ENCODE data around the gene EMP2. TPM values are rescaled to one million over a fixed set of nuclear protein-coding genes. Genes with fewer than 3 reads are reported as not detected.

The EMP2 gene
- total and polyA plus RNA-seq, 2 experiments from 2014 or later = 29.1 to 93.4 TPM

- no peak overlapping the region for H3K4me2 ChIP-seq
- H3K79me2 ChIP-seq = no peaks in the 10 kb centered on the region
- TF ChIP-seq CTCF (IDR thresholded peaks at IDR 0.05; ENCODE audit: poor library complexity) = no peak
- no peak for TF ChIP-seq EZH2 (IDR thresholded peaks at IDR 0.05; ENCODE audit: borderline replicate concordance)
- TF ChIP-seq EZH2phosphoT487 (IDR thresholded peaks at IDR 0.05; ENCODE audit: low read depth, severe bottlenecking, unreplicated experiment) = no peak
- no peaks in the 10 kb centered on the region for H3K36me3 ChIP-seq (replicated peaks; ENCODE audit: insufficient read depth, low read depth)
- H2AFZ ChIP-seq = no peak overlapping the region
- H3K4me3 ChIP-seq = no peak overlapping the region
- no peaks in the 10 kb centered on the region for H3K9me3 ChIP-seq (ENCODE audit: low read depth)
- 76% methylated on average over 9 of the region's 9 CpGs for WGBS (ENCODE audit: low lambda C conversion rate, missing lambda C conversion rate)
- no peaks in the 10 kb centered on the region for H3K27me3 ChIP-seq
- H4K20me1 ChIP-seq (ENCODE audit: insufficient read depth, poor library complexity, severe bottlenecking) = no peaks in the 10 kb centered on the region
- no peak overlapping the region for H3K27ac ChIP-seq
- no peaks in the 10 kb centered on the region for H3K9me2 ChIP-seq (replicated peaks; ENCODE audit: insufficient read depth)
- no peak for DNase-seq (ENCODE audit: low spot score)
- no peaks in the 10 kb centered on the region for H3K4me1 ChIP-seq (ENCODE audit: insufficient read depth)
Measured at GRCh38 chr16:10594312-10594950, 14.0 kb upstream of the EMP2 start.

- TF ChIP-seq EZH2phosphoT487 (IDR thresholded peaks at IDR 0.05; ENCODE audit: low read depth, severe bottlenecking, unreplicated experiment) (no peak), CTCF (IDR thresholded peaks at IDR 0.05; ENCODE audit: poor library complexity) (no peak)
- no peak for DNase-seq (ENCODE audit: low spot score)
- Histone ChIP-seq H3K4me2 (no peak overlapping the region), H2AFZ (no peak overlapping the region), H3K79me2 (no peaks in the 10 kb centered on the region), H3K27me3 (no peaks in the 10 kb centered on the region), H3K4me1 (ENCODE audit: insufficient read depth) (no peaks in the 10 kb centered on the region), H3K9me2 (replicated peaks; ENCODE audit: insufficient read depth) (no peaks in the 10 kb centered on the region), H3K27ac (no peak overlapping the region), H3K4me3 (no peak overlapping the region), H4K20me1 (ENCODE audit: insufficient read depth, poor library complexity, severe bottlenecking) (no peaks in the 10 kb centered on the region), H3K36me3 (replicated peaks; ENCODE audit: insufficient read depth, low read depth) (no peaks in the 10 kb centered on the region), H3K9me3 (ENCODE audit: low read depth) (no peaks in the 10 kb centered on the region)
- WGBS (ENCODE audit: low lambda C conversion rate, missing lambda C conversion rate) = 93% methylated on average over 1 of the region's 1 CpG
Measured at GRCh38 chr16:10592611-10593010, 12.2 kb upstream of the EMP2 start.

- Histone ChIP-seq H3K9me2 (replicated peaks; ENCODE audit: insufficient read depth) (no peaks in the 10 kb centered on the region), H3K79me2 (no peaks in the 10 kb centered on the region)
- TF ChIP-seq EZH2 (IDR thresholded peaks at IDR 0.05; ENCODE audit: borderline replicate concordance) = no peak
- TF ChIP-seq EZH2phosphoT487 (IDR thresholded peaks at IDR 0.05; ENCODE audit: low read depth, severe bottlenecking, unreplicated experiment) = no peak
- TF ChIP-seq CTCF (IDR thresholded peaks at IDR 0.05; ENCODE audit: poor library complexity) = no peak
Measured at GRCh38 chr16:10590342-10590741, 9.9 kb upstream of the EMP2 start.

More at GRCh38 chr16:10590342-10590741, 9.9 kb upstream of the EMP2 start:
- Histone ChIP-seq H3K36me3 (replicated peaks; ENCODE audit: insufficient read depth, low read depth) (no peaks in the 10 kb centered on the region), H3K4me2 (no peak overlapping the region), H4K20me1 (ENCODE audit: insufficient read depth, poor library complexity, severe bottlenecking) (no peaks in the 10 kb centered on the region), H3K4me1 (ENCODE audit: insufficient read depth) (no peaks in the 10 kb centered on the region), H3K4me3 (no peak overlapping the region), H3K27me3 (no peaks in the 10 kb centered on the region), H2AFZ (no peak overlapping the region), H3K27ac (no peak overlapping the region), H3K9me3 (ENCODE audit: low read depth) (no peaks in the 10 kb centered on the region)
- no peak for DNase-seq (ENCODE audit: low spot score)
- 87% methylated on average over 4 of the region's 4 CpGs for WGBS (ENCODE audit: low lambda C conversion rate, missing lambda C conversion rate)
